B cell (primary cell): ENCODE measurements around the gene MRPL17. TPM values are rescaled to one million over a fixed set of nuclear protein-coding genes. Genes with fewer than 3 reads are reported as not detected.

Source experiments
- ATAC-seq: fragments of 200-7000 bp; cut with Tn5 transposase; one replicate; pipeline ENCODE4 v1.10.0; 2021; ENCODE audit warnings: low read depth, mild to moderate bottlenecking, moderate number of reproducible peaks, moderate library complexity
- CTCF ChIA-PET: fragments of 350-600 bp; sonication (Branson Sonifier 250); formaldehyde crosslinking; loops from one replicate; lab custom pipeline; 2021; ENCODE audit warnings: antibody characterized with exemption, inconsistent platforms; lab: Charles Lee
- POLR2A ChIA-PET: fragments of 350-600 bp; sonication (Branson Sonifier 250); formaldehyde crosslinking; loops from one replicate; lab custom pipeline; 2021; ENCODE audit warnings: antibody characterized with exemption; lab: Charles Lee
- DNase-seq: peaks from one replicate; pipeline ENCODE4 v3.0.0; 2013
- H2AFZ ChIP-seq: 2 replicates; pipeline ENCODE4 v1.6.1; 2012; ENCODE audit warnings: mild to moderate bottlenecking, low read depth, low read length; ENCODE audit not compliant: insufficient read depth, poor library complexity, severe bottlenecking
- H3K27ac ChIP-seq, 2 donors: 1 replicate in 1 of 2; 2 replicates in 1 of 2; pipeline ENCODE4 v1.5.1; 2012 to 2013; ENCODE audit warnings: low read length in 2 of 2, mild to moderate bottlenecking in 2 of 2, moderate library complexity in 1 of 2
- H3K27me3 ChIP-seq, 4 experiments: fragments of 200-600 bp in 1 of 4; sonication (generic) in 1 of 4; replicated peaks in 1 of 4; 1 replicate in 2 of 4; 2 replicates in 2 of 4; pipeline versions ENCODE4 v1.6.1 to v1.7.0; 2013 to 2016; ENCODE audit warnings: low read length in 3 of 4, mild to moderate bottlenecking in 2 of 4, mixed read lengths in 1 of 4, moderate library complexity in 1 of 4; ENCODE audit not compliant: insufficient read depth in 4 of 4, control insufficient read depth in 3 of 4; ENCODE audit errors: control extremely low read depth in 1 of 4
- H3K36me3 ChIP-seq, 2 experiments: replicated peaks in 1 of 2; 1 replicate in 1 of 2; 2 replicates in 1 of 2; pipeline versions ENCODE4 v1.6.1 to v1.7.1; 2013; ENCODE audit warnings: low read length in 1 of 2; ENCODE audit not compliant: insufficient read depth in 2 of 2, control insufficient read depth in 1 of 2; ENCODE audit errors: control extremely low read depth in 1 of 2, extremely low read depth in 1 of 2
- H3K4me1 ChIP-seq, 2 donors: fragments of 200-600 bp in 1 of 2; sonication (generic) in 1 of 2; 1 replicate in 1 of 2; 2 replicates in 1 of 2; pipeline versions ENCODE4 v1.5.1 to v1.6.1; 2013 to 2017; ENCODE audit warnings: low read length in 2 of 2; ENCODE audit not compliant: control insufficient read depth in 2 of 2, insufficient read depth in 2 of 2
- H3K4me2 ChIP-seq: replicated peaks from 2 replicates; pipeline ENCODE3; 2012; ENCODE audit warnings: mild to moderate bottlenecking, low read depth, low read length; ENCODE audit not compliant: poor library complexity, severe bottlenecking
- H3K4me3 ChIP-seq, 5 experiments: fragments of 200-600 bp in 1 of 5; sonication (generic) in 1 of 5; 1 replicate in 3 of 5; 2 replicates in 2 of 5; pipeline versions ENCODE4 v1.5.1 to v1.7.0; 2011 to 2016; ENCODE audit warnings: low read length in 4 of 5, mild to moderate bottlenecking in 4 of 5, low read depth in 2 of 5, control low read depth in 1 of 5, moderate library complexity in 1 of 5; ENCODE audit not compliant: insufficient read depth in 1 of 5; ENCODE audit errors: control extremely low read depth in 1 of 5, extremely low read depth in 1 of 5
- H3K79me2 ChIP-seq: fragments of 200-600 bp; sonication (generic); one replicate; pipeline ENCODE4 v1.6.0; 2016; ENCODE audit warnings: low read length; ENCODE audit not compliant: control insufficient read depth, insufficient read depth
- H3K9ac ChIP-seq: fragments of 200-600 bp; sonication (generic); 2 replicates; pipeline ENCODE4 v1.6.1; 2017; ENCODE audit warnings: mild to moderate bottlenecking, low read length, moderate library complexity
- H3K9me3 ChIP-seq, 3 donors: one replicate each; pipeline versions ENCODE4 v1.6.1 to v1.7.1; 2013; ENCODE audit warnings: low read length in 2 of 3; ENCODE audit not compliant: control insufficient read depth in 2 of 3, insufficient read depth in 1 of 3; ENCODE audit errors: control extremely low read depth in 1 of 3
- H4K20me1 ChIP-seq: 2 replicates; pipeline ENCODE4 v1.6.0; 2012; ENCODE audit warnings: mild to moderate bottlenecking, low read length; ENCODE audit not compliant: insufficient read depth, control insufficient read depth, poor library complexity, severe bottlenecking
- H3K27ac Mint-ChIP-seq: one replicate; pipeline ENCODE4 v1.8.0; 2021; ENCODE audit warnings: mixed read lengths
- H3K27me3 Mint-ChIP-seq: one replicate; pipeline ENCODE4 v1.8.0; 2021; ENCODE audit warnings: mixed read lengths
- H3K4me1 Mint-ChIP-seq: one replicate; pipeline ENCODE4 v1.8.0; 2021; ENCODE audit warnings: mixed read lengths
- H3K4me3 Mint-ChIP-seq: one replicate; pipeline ENCODE4 v1.8.0; 2021; ENCODE audit warnings: mixed read lengths
- H3K9me3 Mint-ChIP-seq: one replicate; pipeline ENCODE4 v1.8.0; 2022; ENCODE audit warnings: mixed read lengths; ENCODE audit not compliant: insufficient read depth
- EZH2 ChIP-seq: IDR thresholded peaks from 2 replicates; pipeline ENCODE4 v1.6.1; 2012; ENCODE audit warnings: borderline replicate concordance, low read depth, mild to moderate bottlenecking, moderate library complexity, low read length; ENCODE audit not compliant: insufficient read depth, poor library complexity, severe bottlenecking
- WGBS: methylation state at CpG from one replicate; pipeline ENCODE4 v1.1.5; 2013; ENCODE audit warnings: missing lambda C conversion rate; ENCODE audit not compliant: insufficient coverage; 5-methylcytosine and 5-hydroxymethylcytosine counted together
- intact Hi-C: fragments of 100-400 bp; cut with micrococcal nuclease; formaldehyde crosslinking; loops from one replicate; pipeline ENCODE4 v1.10.0; 2022
- polyA plus RNA-seq: library from polyadenylated mRNA; depleted of rRNA; stranded (reverse); fragments of >200 nt; gene quantifications from 2 replicates; pipeline ENCODE4 v1.2.3, GENCODE V29; 2012
- total RNA-seq, 2 donors: library from RNA; stranded (reverse); fragments of 120-200 nt in 1 of 2; gene quantifications; 1 replicate in 1 of 2; 2 replicates in 1 of 2; pipeline versions ENCODE4 v1.2.3 to v1.2.4, GENCODE V29; 2013 to 2022
- TF ChIP-seq, protein P1 (sequence below): fragments of 200-600 bp; IDR thresholded peaks from one replicate; pipeline ENCODE4 v1.8.0; 2022; ENCODE audit warnings: antibody characterized with exemption, mild to moderate bottlenecking

The MRPL17 gene
- total and polyA plus RNA-seq, 2 donors (not counting 1 experiment from before 2014, with no cell fraction given) = 9.9 to 18.2 TPM

GRCh38 chr11:6673523-6674218, 9.5 kb downstream of the MRPL17 start:
- ChIA-PET POLR2A (interaction anchor here (0.6 kb wide), 1 partner anchor 13 kb away, joined by 3 read pairs; no protein-coding TSS in a partner anchor), CTCF (interaction anchor here (1.0 to 1.1 kb wide), 2 partner anchors 10 to 69 kb away, joined by 3 read pairs; partner anchors contain the start of gene MRPL17)
- H4K20me1 ChIP-seq = no peaks in the 10 kb centered on the region
- H3K79me2 ChIP-seq = no peaks in the 10 kb centered on the region
- H3K4me1 Mint-ChIP-seq = no peaks in the 10 kb centered on the region
- no peaks in the 10 kb centered on the region for H3K9me3 ChIP-seq
- DNase-seq (no peak), ATAC-seq (no peak)
- no peak overlapping the region for H3K27ac ChIP-seq
- intact Hi-C loops = no loop called here
- no peak overlapping the region for H3K9ac ChIP-seq
- TF ChIP-seq EZH2 = no peak
- TF ChIP-seq, protein P1, sequence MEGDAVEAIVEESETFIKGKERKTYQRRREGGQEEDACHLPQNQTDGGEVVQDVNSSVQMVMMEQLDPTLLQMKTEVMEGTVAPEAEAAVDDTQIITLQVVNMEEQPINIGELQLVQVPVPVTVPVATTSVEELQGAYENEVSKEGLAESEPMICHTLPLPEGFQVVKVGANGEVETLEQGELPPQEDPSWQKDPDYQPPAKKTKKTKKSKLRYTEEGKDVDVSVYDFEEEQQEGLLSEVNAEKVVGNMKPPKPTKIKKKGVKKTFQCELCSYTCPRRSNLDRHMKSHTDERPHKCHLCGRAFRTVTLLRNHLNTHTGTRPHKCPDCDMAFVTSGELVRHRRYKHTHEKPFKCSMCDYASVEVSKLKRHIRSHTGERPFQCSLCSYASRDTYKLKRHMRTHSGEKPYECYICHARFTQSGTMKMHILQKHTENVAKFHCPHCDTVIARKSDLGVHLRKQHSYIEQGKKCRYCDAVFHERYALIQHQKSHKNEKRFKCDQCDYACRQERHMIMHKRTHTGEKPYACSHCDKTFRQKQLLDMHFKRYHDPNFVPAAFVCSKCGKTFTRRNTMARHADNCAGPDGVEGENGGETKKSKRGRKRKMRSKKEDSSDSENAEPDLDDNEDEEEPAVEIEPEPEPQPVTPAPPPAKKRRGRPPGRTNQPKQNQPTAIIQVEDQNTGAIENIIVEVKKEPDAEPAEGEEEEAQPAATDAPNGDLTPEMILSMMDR = no peak
- H3K27ac Mint-ChIP-seq = no peak overlapping the region
- no peaks in the 10 kb centered on the region for H3K4me1 ChIP-seq
- no peaks in the 10 kb centered on the region for H3K9me3 Mint-ChIP-seq
- no peaks in the 10 kb centered on the region for H3K27me3 ChIP-seq
- H2AFZ ChIP-seq = no peak overlapping the region
- H3K4me2 ChIP-seq = no peak overlapping the region
- no peaks in the 10 kb centered on the region for H3K36me3 ChIP-seq
- no peak overlapping the region for H3K4me3 ChIP-seq
- peaks cover 6% of the 10 kb centered on the region for H3K27me3 Mint-ChIP-seq
- H3K4me3 Mint-ChIP-seq = no peak overlapping the region

DNA sequence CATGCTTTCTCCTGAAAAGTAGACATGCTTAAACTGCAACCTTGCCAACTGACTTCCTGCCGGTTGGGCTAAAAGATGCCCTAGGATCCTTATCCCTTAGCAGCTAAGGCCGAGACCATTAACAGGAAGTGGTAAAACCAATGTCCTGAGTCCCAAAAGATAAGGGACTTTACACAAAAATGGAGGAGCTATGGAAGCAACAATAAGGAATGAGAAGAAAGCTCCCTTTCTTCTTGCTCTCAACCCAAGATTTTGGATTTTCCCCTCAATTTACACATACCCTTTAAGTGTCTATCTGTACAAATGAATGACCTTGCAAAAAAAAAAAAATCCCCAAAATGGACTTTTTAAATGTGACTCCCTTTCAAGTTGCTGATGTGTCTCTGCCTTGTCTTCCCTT, 11.1 kb downstream of the MRPL17 start:
- ChIA-PET POLR2A (interaction anchor here (0.6 kb wide), 1 partner anchor 74 kb away, joined by 3 read pairs; no protein-coding TSS in a partner anchor), CTCF (interaction anchor here (0.6 to 2.2 kb wide), 7 partner anchors 9 to 294 kb away, joined by 3 to 11 read pairs (median 3); partner anchors contain the start of gene MRPL17)
- intact Hi-C loops = no loop called here
- Histone ChIP-seq H3K9ac (no peak overlapping the region), H3K4me1 (peaks cover 0 to 5% of the 10 kb centered on the region in 2 donors), H2AFZ (no peak overlapping the region), H3K4me2 (no peak overlapping the region), H3K27ac (no peak overlapping the region), H3K4me3 (no peak overlapping the region), H3K79me2 (no peaks in the 10 kb centered on the region), H4K20me1 (no peaks in the 10 kb centered on the region), H3K27me3 (no peaks in the 10 kb centered on the region), H3K9me3 (no peaks in the 10 kb centered on the region), H3K36me3 (no peaks in the 10 kb centered on the region)
- H3K9me3 Mint-ChIP-seq = no peaks in the 10 kb centered on the region
- no peak for ATAC-seq
- 29% methylated on average over 2 of the region's 2 CpGs for WGBS
- H3K27ac Mint-ChIP-seq = no peak overlapping the region
- TF ChIP-seq, protein P1 = no peak
- no peak for TF ChIP-seq EZH2
- DNase-seq = no peak
- H3K4me1 Mint-ChIP-seq = peaks cover 5% of the 10 kb centered on the region
- H3K4me3 Mint-ChIP-seq = no peak overlapping the region
- peaks cover 6% of the 10 kb centered on the region for H3K27me3 Mint-ChIP-seq
